Measurements from ENCODE around the gene KLF2.
"Not testable (repeated sequence)": the region's sequence is repeated elsewhere in the genome, so short reads cannot be mapped to it uniquely, and the experiment has no call there.

The KLF2 gene

DNA sequence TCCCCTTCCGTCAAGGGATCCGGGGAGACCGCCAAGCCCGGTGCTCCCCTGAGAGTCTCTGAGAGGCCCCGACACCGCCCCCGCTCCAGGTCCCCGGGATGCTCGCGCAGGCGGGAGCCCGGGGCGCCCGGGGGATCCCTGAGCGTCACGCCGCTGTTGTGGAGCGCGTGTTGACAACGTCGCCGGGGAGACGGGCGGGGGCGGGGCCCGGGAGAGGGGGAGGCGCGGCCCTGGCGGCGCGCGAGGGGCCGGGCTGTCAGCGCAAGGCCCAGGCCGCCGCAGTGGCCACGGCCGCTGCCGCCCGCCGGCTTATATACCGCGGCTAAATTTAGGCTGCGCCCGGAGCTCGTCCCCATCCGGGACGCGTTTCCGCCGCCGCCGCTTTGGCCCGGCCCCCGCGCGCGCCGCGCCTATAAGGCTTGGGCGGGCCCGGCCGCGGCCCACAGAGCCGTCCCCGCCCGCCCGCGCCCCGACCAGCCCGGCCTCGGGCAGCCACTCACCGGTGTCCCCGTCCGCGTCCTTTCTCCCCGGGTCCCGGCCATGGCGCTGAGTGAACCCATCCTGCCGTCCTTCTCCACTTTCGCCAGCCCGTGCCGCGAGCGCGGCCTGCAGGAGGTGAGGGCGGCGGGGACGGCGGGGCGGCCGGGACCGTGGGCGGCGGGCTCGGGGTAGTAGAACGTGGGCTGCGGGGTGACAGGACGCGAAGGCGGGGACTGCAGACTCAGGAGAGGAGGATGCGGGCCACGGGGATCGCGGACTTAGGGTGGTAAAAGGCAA is at the start of gene KLF2:
TSS of gene KLF2 (plus strand) at position 443 of the 777 bp plus-strand sequence. CDS start at position 541, 98 bp downstream.
- peak; percentile 80 for DNase-seq (ENCODE audit: low read depth)

DNA sequence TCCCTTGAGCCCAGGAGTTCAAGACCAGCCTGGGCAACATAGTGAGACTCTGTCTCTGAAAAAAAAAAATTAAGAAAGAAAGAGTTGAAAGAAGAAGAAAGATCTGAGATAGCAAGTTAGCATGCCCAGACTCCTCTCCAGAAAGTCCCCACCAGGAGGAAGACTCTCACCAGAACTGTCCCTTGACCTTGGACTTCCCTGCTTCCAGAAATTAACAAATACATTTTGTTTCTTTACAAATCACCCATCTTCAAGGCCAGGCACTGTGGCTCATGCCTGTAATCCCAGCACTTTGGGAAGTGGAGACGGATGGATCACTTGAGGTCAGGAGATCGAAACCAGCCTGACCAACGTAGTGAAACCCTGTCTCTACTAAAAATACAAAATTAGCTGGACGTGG is 44.3 kb upstream of the KLF2 start:
- DNase-seq (ENCODE audit: low read depth), result no peak

DNA sequence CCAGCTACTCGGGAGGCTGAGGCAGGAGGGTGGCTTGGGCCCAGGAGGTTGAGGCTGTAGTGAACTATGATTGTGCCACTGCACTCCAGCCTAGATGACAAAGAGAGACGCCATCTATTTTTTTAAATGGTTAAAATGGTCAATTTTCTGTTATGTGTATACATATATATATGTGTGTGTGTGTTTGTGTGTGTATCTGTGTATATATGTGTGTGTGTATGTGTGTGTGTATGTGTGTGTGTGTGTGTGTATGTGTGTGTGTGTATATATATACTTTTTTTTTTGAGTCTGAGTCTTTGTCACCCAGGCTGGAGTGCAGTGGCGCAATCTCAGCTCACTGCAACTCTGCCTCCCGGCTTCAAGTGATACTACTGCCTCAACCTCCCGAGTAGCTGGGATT is 42.9 kb upstream of the KLF2 start:
- DNase-seq (ENCODE audit: low read depth), result no peak

DNA sequence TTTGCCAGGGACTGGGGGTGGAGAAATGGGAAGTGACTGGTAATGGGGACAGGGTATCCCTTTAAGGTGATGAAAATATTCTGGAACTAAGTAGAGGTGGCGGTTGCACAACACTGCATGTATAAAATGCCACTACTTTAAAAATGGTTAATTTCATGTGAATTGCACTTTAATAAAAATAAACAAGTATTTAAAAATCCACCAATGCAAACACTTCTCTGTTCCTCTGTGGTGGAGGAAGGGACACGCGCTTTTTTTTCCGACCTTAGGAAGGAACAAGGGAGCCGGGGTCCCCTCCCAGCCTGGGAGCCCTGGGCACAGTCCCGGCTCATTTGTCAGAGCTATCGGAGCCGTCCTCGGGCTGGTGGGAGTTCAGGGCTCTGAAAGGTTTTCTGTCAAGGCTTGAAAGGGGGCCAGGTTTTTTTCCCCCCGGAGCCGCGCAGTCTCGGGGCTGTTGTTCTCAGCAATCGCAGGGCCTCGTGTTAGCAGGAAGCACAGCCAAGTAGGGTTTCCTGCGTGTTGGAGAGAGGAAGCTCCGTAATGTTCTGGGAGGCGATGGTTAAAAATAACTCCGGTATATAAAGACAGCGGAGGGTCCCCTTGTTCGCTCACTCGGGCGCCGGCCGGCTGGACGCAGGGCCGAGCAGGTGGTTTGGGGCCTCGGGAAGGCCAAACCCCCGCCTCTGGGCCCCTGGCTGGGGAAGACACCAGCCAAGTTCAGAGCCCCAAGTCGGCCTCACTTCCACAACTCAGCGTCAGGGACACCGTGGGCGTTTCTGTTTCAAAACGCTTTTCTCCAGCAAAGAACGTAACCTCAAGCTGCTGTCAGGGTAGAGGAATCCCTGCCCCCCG is 41.2 kb upstream of the KLF2 start:
- DNase-seq (ENCODE audit: low read depth), result peak; percentile 23

DNA sequence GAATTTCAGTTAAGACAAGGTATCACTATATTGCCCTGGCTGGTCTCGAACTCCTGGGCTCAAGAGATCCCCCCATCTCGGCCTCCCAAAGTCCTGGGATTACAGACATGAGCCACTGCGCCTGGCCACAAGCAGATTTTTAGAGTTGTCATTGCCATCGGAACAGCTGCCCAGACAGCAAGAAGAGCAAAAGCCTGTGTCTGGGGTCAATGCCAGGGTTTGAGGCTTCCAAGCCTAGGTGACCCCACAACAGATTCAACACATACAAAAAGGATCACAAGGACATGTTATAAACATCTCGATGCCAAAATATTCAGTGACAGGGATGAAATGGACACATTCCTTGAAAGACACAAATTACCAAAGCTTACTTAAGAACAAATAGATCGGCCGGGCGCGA is 40.1 kb upstream of the KLF2 start:
- no peak for DNase-seq (ENCODE audit: low read depth)

DNA sequence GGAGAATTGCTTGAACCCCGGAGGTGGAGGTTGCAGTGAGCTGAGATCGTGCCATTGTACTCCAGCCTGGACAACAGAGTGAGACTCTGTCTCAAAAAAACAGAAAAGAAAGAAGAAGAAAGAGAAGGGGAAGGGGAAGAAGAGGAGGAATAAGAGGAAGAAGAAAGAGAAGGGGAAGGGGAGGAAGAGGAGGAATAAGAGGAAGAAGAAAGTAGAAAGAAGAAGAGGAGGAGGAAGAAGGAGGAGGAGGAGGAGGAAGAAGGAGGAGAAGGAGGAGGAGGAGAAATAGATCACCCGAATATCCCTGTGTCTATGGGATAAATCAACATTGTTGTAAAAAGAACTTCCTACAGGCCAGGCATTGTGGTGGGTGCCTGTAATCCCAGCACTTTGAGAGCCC is 39.5 kb upstream of the KLF2 start:
- not testable (repeated sequence) for DNase-seq (ENCODE audit: low read depth)

DNA sequence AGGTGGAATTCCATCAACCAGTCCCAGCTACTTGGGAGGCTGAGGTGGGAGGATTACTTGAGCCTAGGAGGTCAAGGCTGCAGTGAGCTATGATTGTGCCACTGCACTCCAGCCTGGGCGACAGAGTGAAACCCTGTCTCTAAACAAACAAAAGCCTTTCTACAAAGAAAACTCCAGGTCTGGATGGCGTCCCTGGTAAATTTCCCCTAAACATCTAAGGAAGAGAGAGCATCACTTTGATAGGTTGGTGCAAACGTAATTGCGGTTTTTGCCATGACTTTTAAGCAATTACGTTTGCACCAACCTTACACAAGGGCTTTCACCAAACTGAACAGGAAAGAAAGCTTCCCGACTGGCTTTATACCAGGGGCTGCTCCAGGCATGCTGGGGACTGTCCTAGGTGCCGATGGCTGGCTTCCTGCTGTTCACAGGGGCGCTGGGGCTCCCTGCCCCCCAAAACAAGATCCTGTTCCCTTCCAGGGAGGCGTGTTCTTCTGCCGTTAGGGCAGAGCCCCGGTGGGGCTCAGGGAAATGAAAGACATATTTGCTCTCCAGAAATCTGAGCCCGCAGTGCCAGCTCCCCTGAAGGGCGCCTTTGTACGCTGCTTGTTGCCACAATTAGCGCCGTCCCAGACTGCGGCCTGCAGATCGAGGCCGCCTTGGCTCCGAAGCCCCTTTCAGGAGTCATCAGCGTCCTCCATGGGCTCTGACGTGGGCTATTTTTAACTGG is 38.7 kb upstream of the KLF2 start:
- no peak for DNase-seq (ENCODE audit: low read depth)

DNA sequence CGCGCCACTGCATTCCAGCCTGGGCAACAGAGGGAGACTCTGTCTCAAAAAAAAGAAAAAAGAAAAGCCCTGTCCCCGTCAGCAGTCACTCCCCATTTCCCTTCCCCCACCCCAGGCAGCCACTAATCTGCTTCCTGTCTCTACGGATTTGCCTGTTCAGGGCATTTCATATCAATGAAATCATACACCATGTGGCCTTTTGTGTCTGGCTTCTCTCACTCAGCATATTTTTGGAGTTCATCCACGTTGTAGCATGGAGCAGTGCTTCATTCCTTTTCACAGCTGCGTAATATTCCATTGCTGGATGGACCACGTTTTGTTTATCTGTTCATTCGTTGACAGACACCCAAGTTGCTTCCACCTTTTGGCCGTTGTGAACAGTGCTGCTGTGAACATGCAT is 36.1 kb upstream of the KLF2 start:
- no peak for DNase-seq (ENCODE audit: low read depth)

DNA sequence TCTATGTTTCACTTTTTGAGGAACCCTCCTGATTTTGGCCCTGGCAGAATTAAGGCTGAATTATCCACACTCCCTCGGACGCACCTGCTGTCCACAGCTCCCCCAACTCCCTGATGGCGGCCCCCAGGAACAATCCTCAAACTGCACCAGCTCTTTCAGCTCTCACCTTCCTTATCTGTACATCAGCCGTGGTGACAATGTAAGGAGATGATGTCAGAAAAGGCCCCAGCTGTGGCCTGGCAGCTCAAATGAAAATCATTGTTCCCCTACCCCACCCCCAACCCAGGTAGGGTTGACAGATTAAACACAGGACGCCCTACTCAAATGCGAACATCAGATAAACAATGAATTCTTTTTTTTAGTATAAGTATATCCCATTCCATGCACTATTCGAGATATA is 35.0 kb upstream of the KLF2 start:
- no peak for DNase-seq (ENCODE audit: low read depth)

DNA sequence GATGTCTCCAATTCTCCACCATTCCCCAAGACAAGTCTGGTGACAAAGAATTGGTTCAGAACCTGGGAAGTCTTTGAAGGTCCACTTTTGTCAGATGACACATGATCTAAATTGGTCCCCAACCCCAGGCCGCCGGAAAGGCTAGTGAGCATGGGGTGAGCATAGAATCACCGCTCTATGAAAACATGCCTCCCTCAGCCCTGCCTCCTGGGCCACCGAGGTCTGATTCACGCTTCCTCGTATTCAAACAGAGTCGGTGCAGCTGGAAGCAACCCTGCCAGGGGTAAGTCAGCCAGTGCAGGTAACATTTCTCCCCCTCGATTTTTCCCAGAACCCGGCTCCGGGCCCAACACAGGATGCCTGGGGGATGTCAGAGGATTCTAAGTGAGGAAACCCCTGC is 33.9 kb upstream of the KLF2 start:
- DNase-seq (ENCODE audit: low read depth), result no peak

DNA sequence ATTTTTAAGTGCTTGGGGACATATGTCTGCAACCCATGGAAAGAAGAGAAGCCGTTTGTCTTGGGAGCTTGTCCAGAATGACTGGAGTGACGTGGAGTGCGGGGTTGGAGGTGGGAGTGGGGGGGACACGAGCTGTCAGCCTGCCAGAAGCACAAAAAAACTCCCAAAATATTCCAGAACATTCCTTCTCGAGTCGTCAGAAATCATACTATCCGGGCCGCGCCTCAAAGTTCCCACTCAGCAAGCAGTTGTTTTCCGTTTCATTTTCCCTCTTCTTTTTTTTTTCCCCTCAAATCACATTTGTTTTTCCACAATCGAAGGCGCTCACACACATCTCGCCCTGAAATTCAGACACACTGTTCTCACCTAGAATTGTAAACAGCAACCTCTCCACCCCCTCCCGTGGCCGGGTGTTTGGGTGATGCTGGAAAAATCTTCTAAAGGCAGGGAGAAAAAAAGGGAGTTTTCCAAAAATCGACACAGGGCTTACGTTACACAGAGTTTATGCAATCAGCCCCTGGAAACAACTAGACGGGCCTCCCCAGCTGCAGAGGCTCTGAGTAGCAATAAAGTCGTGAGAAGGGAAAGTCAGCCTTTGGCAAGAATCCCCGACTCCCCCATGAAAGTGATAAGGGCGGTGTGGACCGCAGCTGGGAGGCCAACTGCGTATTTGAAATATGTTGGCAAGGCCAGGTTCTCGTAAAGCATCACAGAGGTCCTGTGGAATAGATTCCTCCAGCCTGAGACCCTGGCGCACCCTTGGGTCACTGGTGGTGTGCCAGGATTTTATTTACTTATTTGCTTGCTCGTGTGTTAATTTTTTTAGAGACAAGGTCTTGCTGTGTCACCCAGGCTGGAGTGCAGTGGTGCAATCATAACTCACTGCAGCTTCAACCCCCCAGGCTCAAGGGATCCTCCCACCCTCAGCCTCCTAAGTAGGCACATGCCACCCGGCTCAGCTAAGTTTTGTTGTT is 31.2 kb upstream of the KLF2 start:
- DNase-seq (ENCODE audit: low read depth), result peak; percentile 86

DNA sequence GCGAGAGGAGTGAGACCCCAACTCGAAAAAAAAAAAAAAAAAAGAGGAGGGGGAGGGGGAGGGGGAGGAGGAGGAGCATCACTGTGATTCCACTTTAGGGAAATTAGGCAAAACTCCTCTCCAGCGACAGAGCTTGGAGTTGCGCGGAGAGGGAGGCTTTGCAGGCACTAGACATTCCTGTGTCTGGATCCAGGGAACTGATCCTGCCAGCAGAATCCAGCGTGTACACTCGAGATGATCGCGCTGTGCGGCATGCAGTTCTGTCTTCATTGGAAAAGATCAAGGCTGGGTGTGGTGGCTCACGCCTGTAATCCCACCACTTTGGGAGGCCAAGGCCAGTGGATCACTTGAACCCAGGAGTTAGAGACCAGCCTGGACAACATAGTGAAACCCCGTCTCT is 29.6 kb upstream of the KLF2 start:
- no peak for DNase-seq (ENCODE audit: low read depth)

DNA sequence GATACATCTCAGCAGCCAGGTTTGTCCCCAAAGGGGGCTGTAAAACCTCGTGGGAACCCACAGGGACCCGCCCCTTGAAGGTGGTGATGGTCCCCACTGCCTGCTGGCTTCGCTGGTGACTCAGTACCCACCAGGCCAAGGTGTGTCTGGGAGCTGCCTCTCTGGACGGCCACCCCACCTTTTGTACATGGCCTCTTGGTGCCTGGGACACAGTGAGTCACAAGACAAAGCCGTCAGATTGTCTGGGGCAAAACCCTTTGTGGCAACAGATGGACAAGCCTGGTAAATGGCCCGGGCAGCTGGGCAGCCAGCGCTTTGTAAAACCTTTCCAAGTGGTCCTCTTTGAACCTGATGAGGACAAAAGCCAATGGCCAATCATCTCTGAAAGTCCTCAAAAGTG is 27.9 kb upstream of the KLF2 start:
- no peak for DNase-seq (ENCODE audit: low read depth)

DNA sequence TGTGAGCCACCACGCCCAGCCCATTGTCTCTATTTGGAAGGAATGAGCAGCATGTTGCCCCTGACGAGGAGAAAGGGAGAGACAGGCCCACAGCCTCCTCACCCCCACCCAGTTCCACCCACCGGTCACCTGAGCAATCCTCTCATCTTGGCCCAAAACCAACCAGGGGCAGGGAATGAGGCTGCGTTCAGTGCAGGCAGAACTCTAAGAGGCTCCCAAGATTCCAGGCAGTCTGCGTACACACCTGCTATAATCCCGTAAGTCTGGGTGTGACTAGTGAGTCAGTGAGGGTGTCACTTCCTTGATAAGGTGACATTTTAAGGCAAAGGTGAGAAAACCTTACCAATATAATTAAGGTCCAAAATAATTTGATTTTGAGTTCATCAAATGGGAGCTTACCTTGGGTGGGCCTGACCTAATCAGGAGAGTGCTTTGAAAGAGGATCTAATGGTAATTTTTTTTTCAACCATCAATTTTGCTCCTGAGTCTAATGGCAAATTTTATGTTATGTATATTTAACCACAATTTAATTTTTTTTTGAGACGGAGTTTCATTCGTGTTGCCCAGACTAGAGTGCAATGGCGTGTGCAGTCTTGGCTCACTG is 26.9 kb upstream of the KLF2 start:
- DNase-seq (ENCODE audit: low read depth), result no peak

DNA sequence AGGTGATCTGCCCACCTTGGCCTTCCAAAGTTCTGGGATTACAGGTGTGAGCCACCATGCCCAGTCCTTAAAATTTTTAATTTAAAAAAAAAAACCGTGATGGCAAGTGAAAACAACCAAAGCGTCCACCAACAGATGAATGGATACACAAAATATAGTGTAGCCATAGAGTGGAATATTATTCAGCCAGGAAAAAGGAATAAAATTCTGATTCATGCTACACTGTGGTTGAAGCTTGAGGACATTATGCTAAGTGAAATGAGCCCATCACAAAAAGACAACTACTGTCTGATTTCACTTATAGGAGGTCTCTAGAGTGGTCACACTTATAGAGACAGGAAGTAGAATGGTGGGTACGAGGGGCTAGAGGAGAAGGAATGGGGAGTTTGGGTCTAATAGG is 26.3 kb upstream of the KLF2 start:
- no peak for DNase-seq (ENCODE audit: low read depth)

DNA sequence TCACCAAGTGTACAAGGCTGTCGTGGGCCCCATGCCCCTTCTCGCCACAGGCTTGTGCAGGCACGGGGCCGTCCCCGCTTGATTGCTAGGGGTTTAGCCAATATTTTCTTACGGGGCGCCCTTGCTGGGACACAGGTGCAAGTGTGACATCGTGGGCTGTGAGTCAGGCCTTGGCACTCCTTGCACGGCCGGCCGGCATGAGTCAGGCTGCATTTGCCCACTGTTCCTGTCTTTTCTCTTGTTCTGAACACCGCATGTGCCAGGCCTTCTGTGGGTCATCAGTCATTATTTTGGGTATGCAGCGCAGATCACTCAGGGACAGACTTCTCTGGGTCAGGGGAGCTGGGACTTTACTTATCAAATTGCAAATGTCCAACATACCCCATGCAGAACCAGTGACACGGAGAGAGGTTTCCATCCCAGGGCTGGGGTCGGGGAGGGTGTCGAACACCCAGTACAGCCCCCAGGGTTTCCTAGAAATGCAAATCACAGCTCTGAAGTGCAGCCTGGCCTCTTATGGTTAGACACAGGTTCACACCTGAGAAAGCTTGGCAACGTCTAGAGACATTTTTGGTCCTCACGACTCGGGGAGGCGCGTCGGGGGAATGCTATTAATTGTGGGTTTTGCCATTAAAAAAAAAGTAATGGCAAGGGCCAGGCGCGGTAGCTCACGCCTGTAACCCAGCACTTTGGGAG is 22.5 kb upstream of the KLF2 start:
- DNase-seq (ENCODE audit: low read depth), result no peak

DNA sequence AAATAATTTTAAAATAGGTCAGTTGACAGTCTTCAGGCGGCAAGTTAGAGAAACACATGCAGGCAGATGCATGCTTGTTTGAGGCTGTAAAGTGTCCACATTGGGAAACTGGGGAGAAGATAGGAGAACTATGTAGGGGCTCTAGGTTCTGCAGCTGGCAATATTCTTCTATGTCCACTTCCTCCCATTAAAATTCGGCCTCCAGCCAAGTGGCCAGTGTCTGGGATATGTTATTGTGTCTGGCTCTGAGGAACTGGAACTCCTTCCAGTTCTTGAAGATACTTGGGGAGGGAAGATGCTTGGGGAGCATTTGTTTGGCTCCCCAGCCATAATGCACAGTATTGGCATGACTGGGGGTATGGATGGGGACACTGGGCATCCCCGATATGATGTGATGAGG is 20.9 kb upstream of the KLF2 start:
- DNase-seq (ENCODE audit: low read depth), result no peak

DNA sequence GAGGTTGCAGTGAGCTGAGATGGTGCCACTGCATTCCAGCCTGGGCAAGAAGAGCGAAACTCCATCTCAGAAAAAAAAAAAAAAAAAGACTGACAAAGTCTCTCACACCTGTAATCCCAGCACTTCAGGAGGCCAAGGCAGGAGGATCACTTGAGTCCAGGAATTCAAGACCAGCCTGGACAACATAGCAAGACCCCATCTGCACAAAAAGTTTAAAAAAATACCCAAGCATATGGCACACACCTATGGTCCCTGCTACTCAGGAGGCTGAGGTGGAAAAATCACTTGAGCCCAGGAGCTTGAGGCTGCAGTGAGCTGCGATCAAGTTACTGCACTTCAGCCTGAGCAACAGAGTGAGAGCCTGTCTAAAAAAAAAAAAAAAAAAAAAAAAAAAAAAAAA is 20.1 kb upstream of the KLF2 start:
- not testable (repeated sequence) for DNase-seq (ENCODE audit: low read depth)

DNA sequence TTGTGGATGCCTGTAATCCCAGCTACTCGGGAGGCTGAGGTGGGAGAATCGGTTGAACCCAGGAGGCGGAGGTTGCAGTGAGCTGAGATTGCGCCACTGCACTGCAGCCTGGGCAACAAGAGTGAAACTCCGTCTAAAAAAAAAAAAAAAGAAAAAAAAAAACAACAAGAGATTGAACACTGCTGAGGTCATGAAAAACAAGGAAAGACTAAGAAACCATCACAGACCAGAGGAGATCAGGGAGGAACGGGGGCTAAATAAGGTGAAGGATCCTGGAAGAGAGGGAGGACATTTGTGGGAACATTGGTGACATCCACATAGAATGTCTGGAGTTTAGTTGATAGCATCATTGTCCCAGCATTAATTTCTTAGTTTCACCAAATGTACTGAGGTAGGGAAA is 19.6 kb upstream of the KLF2 start:
- DNase-seq (ENCODE audit: low read depth), result not testable (repeated sequence)

DNA sequence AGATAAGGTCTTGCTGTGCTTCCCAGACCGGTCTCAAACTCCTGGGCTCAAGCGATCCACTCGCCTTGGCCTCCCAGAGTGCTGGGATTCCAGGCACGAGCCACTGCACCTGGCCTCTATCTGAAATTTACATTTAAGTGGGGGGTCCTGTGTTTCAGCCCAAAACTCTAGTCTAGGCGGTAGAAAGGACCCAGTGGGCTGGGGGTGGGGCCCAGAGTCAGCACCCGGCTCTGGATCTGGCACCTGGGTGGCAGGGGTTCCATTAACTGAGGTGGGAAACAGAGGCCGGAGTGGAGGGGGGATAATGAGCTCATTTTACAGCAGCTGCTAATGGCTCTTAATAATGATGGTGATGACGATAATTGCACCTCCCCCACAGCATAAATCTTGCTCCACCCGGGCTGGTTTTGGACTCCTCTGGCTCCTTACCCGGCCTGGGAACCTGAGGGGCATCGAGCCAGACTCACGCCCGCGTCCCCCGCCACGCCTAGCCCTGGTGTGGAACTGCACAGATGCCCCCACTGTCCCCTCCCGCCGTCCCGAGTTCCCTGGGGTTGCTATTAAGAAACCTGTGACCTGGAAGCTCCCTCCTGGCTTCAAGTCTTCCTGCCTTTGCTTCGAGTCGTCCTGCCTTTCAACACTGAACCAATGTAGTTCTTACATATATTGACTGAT is 17.8 kb upstream of the KLF2 start:
- DNase-seq (ENCODE audit: low read depth), result no peak

Data from fibroblast of the conjunctiva (primary cell).